Liver (tissue), 9 donors: ENCODE measurements around the gene BTBD9. TPM values are rescaled to one million over a fixed set of nuclear protein-coding genes. Genes with fewer than 3 reads are reported as not detected.

Experiments
- DNase-seq: peaks from one replicate; pipeline ENCODE4 v3.0.0-alpha.2; 2017; ENCODE audit warnings: low spot score
- H3K27ac ChIP-seq, 2 donors: one replicate each; pipeline ENCODE4 v1.7.0; 2013; ENCODE audit warnings: inconsistent platforms in 2 of 2, low read length in 2 of 2, control low read depth in 1 of 2, low read depth in 1 of 2, mild to moderate bottlenecking in 1 of 2
- H3K27me3 ChIP-seq, 4 donors: one replicate each; pipeline versions ENCODE4 v1.6.1 to v1.7.0; 2013; ENCODE audit warnings: low read length in 3 of 4, inconsistent platforms in 1 of 4, mild to moderate bottlenecking in 1 of 4, moderate library complexity in 1 of 4; ENCODE audit not compliant: control insufficient read depth in 4 of 4, insufficient read depth in 4 of 4
- H3K36me3 ChIP-seq, 4 donors: one replicate each; pipeline versions ENCODE4 v1.6.1 to v1.7.0; 2013; ENCODE audit warnings: low read length in 3 of 4, mild to moderate bottlenecking in 3 of 4, low read depth in 1 of 4, moderate library complexity in 1 of 4; ENCODE audit not compliant: control insufficient read depth in 4 of 4, insufficient read depth in 3 of 4
- H3K4me1 ChIP-seq, 4 donors: one replicate each; pipeline versions ENCODE4 v1.6.1 to v1.7.0; 2013; ENCODE audit warnings: low read length in 3 of 4, mild to moderate bottlenecking in 3 of 4, moderate library complexity in 1 of 4; ENCODE audit not compliant: control insufficient read depth in 4 of 4, insufficient read depth in 4 of 4
- H3K4me3 ChIP-seq, 3 donors: one replicate each; pipeline versions ENCODE4 v1.6.1 to v1.7.0; 2013; ENCODE audit warnings: low read length in 3 of 3, control low read depth in 1 of 3, low read depth in 1 of 3, mild to moderate bottlenecking in 1 of 3
- H3K9ac ChIP-seq, 2 donors: one replicate each; pipeline ENCODE4 v1.7.0; 2013; ENCODE audit warnings: low read length in 2 of 2, mild to moderate bottlenecking in 2 of 2, moderate library complexity in 2 of 2, control low read depth in 1 of 2, low read depth in 1 of 2
- H3K9me3 ChIP-seq, 4 donors: one replicate each; pipeline versions ENCODE4 v1.6.1 to v1.7.0; 2013; ENCODE audit warnings: low read length in 3 of 4; ENCODE audit not compliant: control insufficient read depth in 4 of 4
- ATF3 ChIP-seq: IDR thresholded peaks from 2 replicates; pipeline ENCODE4 v1.6.1; 2016; ENCODE audit warnings: antibody characterized with exemption
- CTCF ChIP-seq: fragments of 150-350 bp; IDR thresholded peaks from 2 replicates; pipeline ENCODE4 v1.5.1; 2017; ENCODE audit warnings: improper control_type of control experiment, low read depth, low read length; ENCODE audit not compliant: missing input control
- EGR1 ChIP-seq, 2 donors: IDR thresholded peaks; 2 replicates each; pipeline ENCODE4 v1.6.1; 2016 to 2018; ENCODE audit warnings: antibody characterized with exemption in 2 of 2, low read depth in 2 of 2
- FOXA2 ChIP-seq: IDR thresholded peaks from 2 replicates; pipeline ENCODE4 v1.6.1; 2016; ENCODE audit warnings: antibody characterized with exemption
- GABPA ChIP-seq, 2 donors: IDR thresholded peaks in 1 of 2; conservative IDR thresholded peaks in 1 of 2; 2 replicates each; pipeline ENCODE4 v1.6.1; 2016; ENCODE audit warnings: antibody characterized with exemption in 2 of 2, mild to moderate bottlenecking in 1 of 2, moderate library complexity in 1 of 2
- HNF4A ChIP-seq, 2 donors: conservative IDR thresholded peaks; 2 replicates each; pipeline ENCODE4 v1.6.1; 2016; ENCODE audit warnings: antibody characterized with exemption in 2 of 2, mild to moderate bottlenecking in 2 of 2
- HNF4G ChIP-seq: IDR thresholded peaks from 2 replicates; pipeline ENCODE4 v1.6.1; 2016; ENCODE audit warnings: antibody characterized with exemption
- JUND ChIP-seq, 2 donors: IDR thresholded peaks; 2 replicates each; pipeline ENCODE4 v1.6.1; 2016; ENCODE audit warnings: antibody characterized with exemption in 2 of 2
- MAX ChIP-seq: IDR thresholded peaks from 2 replicates; pipeline ENCODE4 v1.6.1; 2016; ENCODE audit warnings: antibody characterized with exemption
- RAD21 ChIP-seq, 2 donors: IDR thresholded peaks; 2 replicates each; pipeline ENCODE4 v1.6.1; 2016; ENCODE audit warnings: antibody characterized with exemption in 2 of 2, mild to moderate bottlenecking in 2 of 2
- REST ChIP-seq: IDR thresholded peaks from 2 replicates; pipeline ENCODE4 v1.6.1; 2016; ENCODE audit warnings: antibody characterized with exemption, mild to moderate bottlenecking
- RXRA ChIP-seq, 2 donors: IDR thresholded peaks; 2 replicates each; pipeline ENCODE4 v1.6.1; 2017 to 2018; ENCODE audit warnings: antibody characterized with exemption in 2 of 2, mild to moderate bottlenecking in 1 of 2
- SP1 ChIP-seq: IDR thresholded peaks from 2 replicates; pipeline ENCODE4 v1.6.1; 2018; ENCODE audit warnings: antibody characterized with exemption, mild to moderate bottlenecking
- TAF1 ChIP-seq: conservative IDR thresholded peaks from 2 replicates; pipeline ENCODE4 v1.6.1; 2016; ENCODE audit warnings: antibody characterized with exemption, mild to moderate bottlenecking
- YY1 ChIP-seq: IDR thresholded peaks from 2 replicates; pipeline ENCODE4 v1.6.1; 2016; ENCODE audit warnings: antibody characterized with exemption, mild to moderate bottlenecking
- ZBTB33 ChIP-seq: IDR thresholded peaks from 2 replicates; pipeline ENCODE4 v1.6.1; 2016; ENCODE audit warnings: antibody characterized with exemption
- whole genome bisulfite sequencing: extraction: QIAGEN DNeasy Blood & Tissue Kit; methylation state at CpG from one replicate; pipeline ENCODE4 v1.1.7; 2013; 5-methylcytosine and 5-hydroxymethylcytosine counted together
- polyA plus RNA-seq, 2 donors: library from polyadenylated mRNA; stranded (reverse) in 1 of 2; unstranded in 1 of 2; fragments of 200-250 nt in 1 of 2; fragments of >200 nt in 1 of 2; fragmentation: Nextera tagmentation in 1 of 2; extraction: Ambion mirVana in 1 of 2; gene quantifications; one replicate each; pipeline versions ENCODE4 v1.2.1 to v1.2.3, GENCODE V29; 2013 to 2015
- total RNA-seq, 2 donors: library from RNA; depleted of rRNA; stranded (reverse); fragments of >200 nt; gene quantifications; one replicate each; pipeline ENCODE4 v1.2.3, GENCODE V29; 2014
- donor health status: healthy.
- donor health status: healthy.
- donor health status: healthy.
- donor health status: healthy.
- donor health status: healthy.

Gene BTBD9
- total and polyA plus RNA-seq, 4 donors, result 2.0 to 12.4 (median 5.7) TPM

- no peaks in the 10 kb centered on the region for H3K27me3 ChIP-seq
- no peak for TF ChIP-seq EGR1 (IDR thresholded peaks at IDR 0.05; ENCODE audit: low read depth in 2 of 2)
- TF ChIP-seq HNF4G, result no peak
- TF ChIP-seq ZBTB33, result no peak
- TF ChIP-seq FOXA2, result no peak
- no peak for TF ChIP-seq YY1
- no peak for TF ChIP-seq JUND (IDR thresholded peaks at IDR 0.05)
- TF ChIP-seq ATF3, result no peak
- TF ChIP-seq MAX, result no peak
- no peak for TF ChIP-seq REST
- TF ChIP-seq TAF1, result no peak
- TF ChIP-seq HNF4A (conservative IDR thresholded peaks at IDR 0.05), result no peak
- TF ChIP-seq RAD21 (IDR thresholded peaks at IDR 0.05), result no peak
- no peak for TF ChIP-seq SP1
- TF ChIP-seq CTCF, result no peak
- TF ChIP-seq RXRA (IDR thresholded peaks at IDR 0.05), result no peak
- 71% methylated on average over 3 of the region's 3 CpGs for WGBS
Observed at GRCh38 chr6:38555606-38556005, 84.1 kb downstream of the BTBD9 start.

GRCh38 chr6:38554700-38555413 lies 84.9 kb downstream of the BTBD9 start:
- H3K27ac ChIP-seq, result no peak overlapping the region
- no peak overlapping the region for H3K4me3 ChIP-seq
- TF ChIP-seq ATF3 (no peak), ZBTB33 (no peak), RXRA (IDR thresholded peaks at IDR 0.05) (no peak), FOXA2 (no peak), EGR1 (IDR thresholded peaks at IDR 0.05; ENCODE audit: low read depth in 2 of 2) (no peak), YY1 (no peak), HNF4G (no peak), GABPA (IDR thresholded peaks at IDR 0.05 in 1 of 2, conservative IDR thresholded peaks at IDR 0.05 in 1 of 2) (no peak), SP1 (no peak), RAD21 (IDR thresholded peaks at IDR 0.05) (no peak)
- 76% methylated on average over 4 of the region's 4 CpGs for WGBS
- H3K27me3 ChIP-seq, result no peaks in the 10 kb centered on the region
- no peaks in the 10 kb centered on the region for H3K36me3 ChIP-seq
- H3K9ac ChIP-seq, result no peak overlapping the region
- H3K9me3 ChIP-seq, result no peaks in the 10 kb centered on the region
- no peaks in the 10 kb centered on the region for H3K4me1 ChIP-seq
- no peak for DNase-seq

More at GRCh38 chr6:38555606-38556005, 84.1 kb downstream of the BTBD9 start:
- Histone ChIP-seq H3K9me3 (no peaks in the 10 kb centered on the region), H3K4me1 (no peaks in the 10 kb centered on the region), H3K36me3 (no peaks in the 10 kb centered on the region), H3K27ac (no peak overlapping the region), H3K9ac (no peak overlapping the region), H3K4me3 (no peak overlapping the region)
- DNase-seq, result no peak
